ENCODE data around the gene FXYD5. TPM values are rescaled to one million over a fixed set of nuclear protein-coding genes. Genes with fewer than 3 reads are reported as not detected.

The FXYD5 gene
- total RNA-seq, 2 experiments from 2014 or later = 587 to 615 TPM

DNA sequence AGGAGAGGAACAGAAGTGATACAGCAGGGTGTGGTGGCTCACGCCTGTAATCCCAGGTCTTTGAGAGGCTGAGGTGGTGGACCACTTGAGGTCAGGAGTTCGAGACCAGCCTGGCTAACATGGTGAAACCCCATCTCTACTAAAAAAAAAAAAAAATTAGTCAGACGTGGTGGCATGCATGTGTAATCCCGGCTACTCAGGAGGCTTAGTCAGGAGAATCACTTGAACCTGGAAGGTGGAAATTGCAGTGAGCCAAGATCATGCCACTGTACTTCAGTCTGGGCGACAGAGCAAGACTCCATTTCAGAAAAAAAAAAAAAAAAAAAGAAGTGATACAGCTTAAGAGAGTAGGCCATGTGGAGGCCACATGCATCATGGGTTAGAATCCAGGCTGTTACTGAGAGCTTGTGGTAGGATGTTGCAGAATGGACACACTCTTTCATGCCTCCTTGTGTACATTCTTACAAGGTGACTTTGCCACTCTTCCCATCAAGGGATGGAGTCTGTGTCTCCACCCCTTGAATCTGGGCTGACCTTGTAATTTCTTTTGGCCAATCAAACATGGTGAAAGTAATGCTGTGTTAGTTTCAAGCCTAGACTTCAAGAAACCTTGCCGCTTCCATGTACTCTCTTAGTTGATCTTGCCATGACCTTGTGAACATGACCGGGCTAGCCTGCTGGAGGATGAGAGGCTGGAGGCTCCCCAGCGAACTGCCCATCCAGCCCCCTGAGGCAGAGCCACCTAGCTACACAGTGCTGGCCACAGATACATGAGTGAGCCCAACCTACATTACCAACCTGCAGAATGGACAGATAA lies 61.7 kb downstream of the FXYD5 start:
- Histone ChIP-seq H3K9me3 (ENCODE audit: control insufficient read depth in 1 of 2, insufficient read depth in 1 of 2, low read length in 2 of 2) (peaks cover 0 to 6% of the 10 kb centered on the region in 2 experiments), H3K36me3 (ENCODE audit: insufficient read depth, low read length) (no peaks in the 10 kb centered on the region), H3K4me3 (ENCODE audit: low read length) (no peak overlapping the region), H3K4me1 (ENCODE audit: insufficient read depth, low read length) (peaks cover 68% of the 10 kb centered on the region), H3K27ac (ENCODE audit: low read depth in 1 of 2, low read length in 2 of 2) (peak overlapping the region in 1 of 2 donors; percentile 9), H3K27me3 (ENCODE audit: control insufficient read depth in 1 of 2, insufficient read depth in 2 of 2, low read length in 2 of 2) (no peaks in the 10 kb centered on the region)
- POLR2A ChIA-PET = interaction anchor here (0.9 to 5.7 kb wide), 7 partner anchors 10 to 74 kb away, joined by 3 to 36 read pairs (median 6); partner anchors contain the start of genes FXYD5 and FXYD7
- H3K36me3 Mint-ChIP-seq (ENCODE audit: low read depth) = no peaks in the 10 kb centered on the region
- DNase-seq (peak in 2 of 14 experiments; percentile 34 to 48), ATAC-seq (ENCODE audit: poor library complexity) (no peak)
- TF ChIP-seq, protein P1, sequence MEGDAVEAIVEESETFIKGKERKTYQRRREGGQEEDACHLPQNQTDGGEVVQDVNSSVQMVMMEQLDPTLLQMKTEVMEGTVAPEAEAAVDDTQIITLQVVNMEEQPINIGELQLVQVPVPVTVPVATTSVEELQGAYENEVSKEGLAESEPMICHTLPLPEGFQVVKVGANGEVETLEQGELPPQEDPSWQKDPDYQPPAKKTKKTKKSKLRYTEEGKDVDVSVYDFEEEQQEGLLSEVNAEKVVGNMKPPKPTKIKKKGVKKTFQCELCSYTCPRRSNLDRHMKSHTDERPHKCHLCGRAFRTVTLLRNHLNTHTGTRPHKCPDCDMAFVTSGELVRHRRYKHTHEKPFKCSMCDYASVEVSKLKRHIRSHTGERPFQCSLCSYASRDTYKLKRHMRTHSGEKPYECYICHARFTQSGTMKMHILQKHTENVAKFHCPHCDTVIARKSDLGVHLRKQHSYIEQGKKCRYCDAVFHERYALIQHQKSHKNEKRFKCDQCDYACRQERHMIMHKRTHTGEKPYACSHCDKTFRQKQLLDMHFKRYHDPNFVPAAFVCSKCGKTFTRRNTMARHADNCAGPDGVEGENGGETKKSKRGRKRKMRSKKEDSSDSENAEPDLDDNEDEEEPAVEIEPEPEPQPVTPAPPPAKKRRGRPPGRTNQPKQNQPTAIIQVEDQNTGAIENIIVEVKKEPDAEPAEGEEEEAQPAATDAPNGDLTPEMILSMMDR (IDR thresholded peaks at IDR 0.05) = no peak
- H3K4me3 Mint-ChIP-seq = no peak overlapping the region
- H3K27ac Mint-ChIP-seq = peak overlapping the region; percentile 99
- peaks cover 3% of the 10 kb centered on the region for H3K9me3 Mint-ChIP-seq
- intact Hi-C loops (cut with DNase I, micrococcal nuclease) = loop anchor here (1.0 to 10.0 kb wide), 4 partner anchors 49 to 67 kb away; partner anchors contain the start of genes USF2 (in 2 of the 2) and FXYD5 (in 1 of the 2)
- H3K27me3 Mint-ChIP-seq = no peaks in the 10 kb centered on the region
- H3K4me1 Mint-ChIP-seq (ENCODE audit: low read depth) = peaks cover 68% of the 10 kb centered on the region
- CTCF ChIA-PET = interaction anchor here (0.5 to 3.6 kb wide), 6 partner anchors 10 to 149 kb away, joined by 3 to 13 read pairs (median 4); no protein-coding TSS in a partner anchor

DNA sequence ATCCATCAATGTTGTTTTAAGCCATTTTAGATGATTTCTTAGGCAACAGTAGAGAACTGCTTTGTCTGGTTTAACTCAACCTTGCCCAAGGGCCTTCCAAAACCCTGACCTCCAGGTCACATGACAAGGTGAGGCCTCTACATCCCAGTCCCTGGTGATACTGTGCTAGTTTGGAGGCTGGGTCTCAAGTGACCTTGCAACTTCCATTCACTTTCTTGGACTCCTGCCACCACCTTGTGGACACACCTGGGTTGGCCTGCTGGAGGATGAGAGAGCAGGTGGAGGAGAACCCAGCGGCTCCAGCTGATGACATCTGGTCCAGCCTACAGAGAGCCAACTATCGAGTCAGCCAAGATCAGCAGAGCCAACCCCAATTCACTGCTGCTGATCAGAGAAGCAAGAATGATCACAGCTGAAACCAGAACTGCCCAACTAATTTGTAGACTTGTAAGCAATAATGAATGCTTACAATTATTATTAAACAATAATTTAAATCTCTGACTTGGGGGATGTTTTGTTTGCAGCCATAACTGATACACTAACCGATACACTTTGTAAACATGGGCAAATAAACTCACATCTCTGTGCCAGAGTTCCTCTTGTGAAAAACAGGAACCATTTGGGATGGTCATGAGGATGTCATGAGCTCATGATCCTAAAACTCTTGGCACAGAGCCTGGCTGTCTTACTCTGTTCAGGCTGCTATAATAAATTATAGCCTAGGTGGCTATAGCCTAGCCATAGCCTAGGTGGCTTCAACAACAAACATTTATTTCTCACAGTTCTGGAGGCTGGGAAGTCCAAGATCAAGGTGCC lies 62.5 kb downstream of the FXYD5 start:
- Mint-ChIP-seq H3K4me3 (no peak overlapping the region), H3K27ac (peak overlapping the region; percentile 99), H3K4me1 (ENCODE audit: low read depth) (peaks cover 61% of the 10 kb centered on the region), H3K9me3 (peaks cover 3% of the 10 kb centered on the region), H3K27me3 (no peaks in the 10 kb centered on the region), H3K36me3 (ENCODE audit: low read depth) (no peaks in the 10 kb centered on the region)
- Histone ChIP-seq H3K27me3 (ENCODE audit: control insufficient read depth in 1 of 2, insufficient read depth in 2 of 2, low read length in 2 of 2) (no peaks in the 10 kb centered on the region), H3K4me1 (ENCODE audit: insufficient read depth, low read length) (peaks cover 65% of the 10 kb centered on the region), H3K4me3 (ENCODE audit: low read length) (no peak overlapping the region), H3K36me3 (ENCODE audit: insufficient read depth, low read length) (no peaks in the 10 kb centered on the region), H3K9me3 (ENCODE audit: control insufficient read depth in 1 of 2, insufficient read depth in 1 of 2, low read length in 2 of 2) (peaks cover 0 to 6% of the 10 kb centered on the region in 2 experiments), H3K27ac (ENCODE audit: low read depth in 1 of 2, low read length in 2 of 2) (peak overlapping the region in 1 of 2 donors; percentile 9)
- DNase-seq = peak in 13 of 14 experiments; percentile 29 to 78 (median 42)
- CTCF ChIA-PET = interaction anchor here (0.8 to 3.6 kb wide), 6 partner anchors 11 to 71 kb away, joined by 3 to 13 read pairs (median 3); no protein-coding TSS in a partner anchor
- TF ChIP-seq, protein P1 (IDR thresholded peaks at IDR 0.05) = peak; percentile 33
- POLR2A ChIA-PET = interaction anchor here (0.9 to 5.7 kb wide), 8 partner anchors 11 to 75 kb away, joined by 3 to 36 read pairs (median 4); partner anchors contain the start of genes FXYD5 and FXYD7
- intact Hi-C loops (cut with DNase I, micrococcal nuclease) = loop anchor here (1.0 to 10.0 kb wide), 5 partner anchors 48 to 150 kb away; partner anchors contain the start of genes USF2 (in 2 of the 2) and FXYD5 (in 1 of the 2)
- no peak for ATAC-seq (ENCODE audit: poor library complexity)

DNA sequence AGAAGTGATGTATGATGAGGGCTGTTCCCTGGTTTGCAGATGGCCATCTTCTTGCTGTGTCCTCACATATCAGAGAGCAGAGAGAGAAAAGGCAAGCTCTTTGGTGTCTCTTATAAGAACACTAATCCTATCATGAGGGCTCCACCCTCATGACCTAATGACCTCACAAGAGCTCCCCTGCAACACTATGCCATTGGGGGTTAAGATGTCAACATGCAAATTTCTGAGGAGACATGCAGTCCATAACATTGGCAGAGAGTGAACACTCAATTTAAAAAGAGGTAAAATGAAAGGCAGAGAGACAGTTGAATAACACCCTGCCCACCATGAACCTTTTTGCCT lies 63.1 kb downstream of the FXYD5 start:
- Histone ChIP-seq H3K27me3 (ENCODE audit: control insufficient read depth in 1 of 2, insufficient read depth in 2 of 2, low read length in 2 of 2) (no peaks in the 10 kb centered on the region), H3K4me3 (ENCODE audit: low read length) (no peak overlapping the region), H3K27ac (ENCODE audit: low read depth in 1 of 2, low read length in 2 of 2) (no peak overlapping the region), H3K9me3 (ENCODE audit: control insufficient read depth in 1 of 2, insufficient read depth in 1 of 2, low read length in 2 of 2) (peaks cover 0 to 7% of the 10 kb centered on the region in 2 experiments), H3K4me1 (ENCODE audit: insufficient read depth, low read length) (peaks cover 65% of the 10 kb centered on the region), H3K36me3 (ENCODE audit: insufficient read depth, low read length) (no peaks in the 10 kb centered on the region)
- TF ChIP-seq, protein P1 (IDR thresholded peaks at IDR 0.05) = no peak
- DNase-seq = no peak
- no peak overlapping the region for H3K4me3 Mint-ChIP-seq
- H3K4me1 Mint-ChIP-seq (ENCODE audit: low read depth) = peaks cover 55% of the 10 kb centered on the region
- no peaks in the 10 kb centered on the region for H3K27me3 Mint-ChIP-seq
- ATAC-seq (ENCODE audit: poor library complexity) = no peak
- peaks cover 3% of the 10 kb centered on the region for H3K9me3 Mint-ChIP-seq
- intact Hi-C loops (cut with DNase I, micrococcal nuclease) = loop anchor here (1.0 to 10.0 kb wide), 4 partner anchors 47 to 150 kb away; partner anchors contain the start of genes USF2 (in 2 of the 2) and FXYD5 (in 1 of the 2)
- POLR2A ChIA-PET = interaction anchor here (1.2 to 5.7 kb wide), 5 partner anchors 11 to 76 kb away, joined by 3 to 36 read pairs (median 5); partner anchors contain the start of gene FXYD7
- no peaks in the 10 kb centered on the region for H3K36me3 Mint-ChIP-seq (ENCODE audit: low read depth)
- CTCF ChIA-PET = interaction anchor here (0.8 to 3.6 kb wide), 4 partner anchors 19 to 64 kb away, joined by 3 to 13 read pairs (median 3); no protein-coding TSS in a partner anchor
- H3K27ac Mint-ChIP-seq = peak overlapping the region; percentile 58

All from CD4-positive, alpha-beta T cell (primary cell).